Spinal cord (tissue), 10 donors: Measurements from ENCODE around the gene TRPV4. TPM values are rescaled to one million over a fixed set of nuclear protein-coding genes. Genes with fewer than 3 reads are reported as not detected.

Experiments used
- DNase-seq, 6 donors: peaks; one replicate each; pipeline versions ENCODE4 v3.0.0 to v3.0.0-alpha.2; 2013 to 2015; ENCODE audit warnings: low spot score in 6 of 6, low read depth in 4 of 6
- H3K27ac ChIP-seq: one replicate; pipeline ENCODE4 v1.5.1; 2013; ENCODE audit warnings: low read depth, low read length, control low read depth
- H3K27me3 ChIP-seq: one replicate; pipeline ENCODE4 v1.6.1; 2013; ENCODE audit warnings: low read length; ENCODE audit not compliant: control insufficient read depth, insufficient read depth
- H3K36me3 ChIP-seq: one replicate; pipeline ENCODE4 v1.6.1; 2013; ENCODE audit warnings: low read length; ENCODE audit not compliant: control insufficient read depth, insufficient read depth
- H3K4me1 ChIP-seq: one replicate; pipeline ENCODE4 v1.6.1; 2013; ENCODE audit warnings: low read length; ENCODE audit not compliant: control insufficient read depth, insufficient read depth
- H3K4me3 ChIP-seq: one replicate; pipeline ENCODE4 v1.5.1; 2013; ENCODE audit warnings: low read depth, low read length, control low read depth
- H3K9me3 ChIP-seq: one replicate; pipeline ENCODE4 v1.6.1; 2013; ENCODE audit warnings: low read length; ENCODE audit not compliant: control insufficient read depth, insufficient read depth
- WGBS: methylation state at CpG from one replicate; pipeline ENCODE4 v1.1.5; 2013; ENCODE audit warnings: missing lambda C conversion rate; ENCODE audit not compliant: insufficient coverage; 5-methylcytosine and 5-hydroxymethylcytosine counted together
- polyA plus RNA-seq, 2 donors: library from polyadenylated mRNA; unstranded; fragments of 120-200 nt; gene quantifications; one replicate each; pipeline ENCODE4 v1.2.1, GENCODE V29; 2013; ENCODE audit not compliant: insufficient read length in 2 of 2
- total RNA-seq, 2 donors: library from RNA; depleted of rRNA in 1 of 2; stranded (reverse); fragments of 120-200 nt in 1 of 2; fragments of >200 nt in 1 of 2; gene quantifications; one replicate each; pipeline versions ENCODE4 v1.2.3 to v1.2.4, GENCODE V29; 2013 to 2014
- donor health status: healthy.

Gene TRPV4
- total and polyA plus RNA-seq, 4 donors: 0.50 to 3.8 (median 0.89) TPM

DNA sequence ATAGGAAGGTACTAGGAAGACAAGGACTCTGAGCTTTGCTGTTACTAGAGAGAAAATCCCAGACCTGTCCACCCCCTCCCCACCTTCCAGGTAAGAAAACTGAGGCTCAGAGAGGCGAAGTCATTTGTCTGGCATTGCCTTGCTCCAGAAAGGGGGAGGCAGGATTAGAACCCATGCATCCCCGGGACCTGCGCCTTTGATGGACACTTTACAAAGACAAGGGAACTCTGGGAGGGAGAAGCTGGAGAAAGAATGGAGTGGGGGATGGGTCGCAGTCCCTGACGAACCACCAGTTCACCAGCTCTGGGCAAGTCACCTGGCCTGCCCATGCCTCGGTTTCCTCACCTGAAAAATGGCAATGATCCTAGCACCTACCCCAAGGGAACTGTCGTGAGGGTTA lies 10.8 kb downstream of the TRPV4 start:
- 67% methylated on average over 6 of the region's 7 CpGs for WGBS
- H3K4me1 ChIP-seq: peaks cover 10% of the 10 kb centered on the region
- no peak overlapping the region for H3K27ac ChIP-seq

DNA sequence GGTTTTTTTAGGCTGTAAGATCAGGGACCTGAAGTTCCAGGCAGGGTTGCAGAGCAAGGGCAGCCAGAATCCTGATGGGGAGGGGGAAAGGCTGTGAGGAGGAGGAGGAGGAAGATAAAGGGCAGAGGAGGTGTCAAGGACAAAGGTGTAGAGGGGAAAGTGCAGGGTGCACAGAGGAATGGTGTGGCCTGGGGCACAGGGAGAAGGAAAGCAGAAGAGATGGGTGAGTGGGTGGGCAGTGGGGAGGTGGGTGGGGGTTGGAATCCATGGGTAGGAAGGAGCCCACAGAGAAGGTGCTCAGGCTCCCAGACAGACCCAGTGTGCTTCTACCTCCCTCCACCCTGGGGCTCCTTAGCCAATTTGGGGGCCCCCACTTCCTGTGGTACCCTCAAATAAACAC lies 11.2 kb downstream of the TRPV4 start:
- no peak overlapping the region for H3K27ac ChIP-seq
- H3K4me3 ChIP-seq: no peak overlapping the region
- no peak for DNase-seq
- H3K27me3 ChIP-seq: peaks cover 2% of the 10 kb centered on the region
- peaks cover 10% of the 10 kb centered on the region for H3K4me1 ChIP-seq
- H3K36me3 ChIP-seq: no peaks in the 10 kb centered on the region
- H3K9me3 ChIP-seq: no peaks in the 10 kb centered on the region

More for the DNA sequence above, 10.8 kb downstream of the TRPV4 start:
- no peak for DNase-seq
- no peak overlapping the region for H3K4me3 ChIP-seq
- H3K9me3 ChIP-seq: no peaks in the 10 kb centered on the region
- H3K36me3 ChIP-seq: no peaks in the 10 kb centered on the region
- H3K27me3 ChIP-seq: peaks cover 2% of the 10 kb centered on the region

DNA sequence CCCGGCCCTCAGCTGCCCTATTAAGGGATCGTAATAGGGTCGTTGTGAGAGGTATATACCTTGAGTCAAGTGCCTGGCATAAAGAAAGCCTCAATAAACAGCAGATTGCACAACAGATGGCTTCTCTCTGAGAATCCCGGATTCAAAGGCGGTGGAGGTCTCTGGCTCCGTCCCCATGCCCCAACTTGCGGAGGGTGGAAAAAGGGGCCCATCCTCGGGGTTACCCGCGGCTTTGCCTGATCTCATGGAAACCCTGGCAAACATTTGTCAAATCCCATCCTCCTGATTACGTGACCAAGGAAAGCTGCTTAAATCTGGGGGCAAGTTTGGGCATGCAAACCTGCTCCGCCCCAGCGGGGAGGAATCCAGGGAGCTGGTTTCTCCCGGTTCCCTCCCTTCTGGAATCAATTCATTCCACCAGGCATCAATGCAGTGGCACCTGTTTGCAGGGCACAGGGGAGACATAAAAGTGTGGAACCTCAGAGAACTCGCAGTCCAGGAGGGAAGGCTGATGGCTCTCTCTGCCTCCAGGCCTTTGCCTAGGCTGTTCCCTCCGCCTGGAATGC lies 12.3 kb downstream of the TRPV4 start:
- H3K4me3 ChIP-seq: no peak overlapping the region
- no peaks in the 10 kb centered on the region for H3K36me3 ChIP-seq
- no peak overlapping the region for H3K27ac ChIP-seq
- 70% methylated on average over 15 of the region's 16 CpGs for WGBS
- H3K27me3 ChIP-seq: peaks cover 2% of the 10 kb centered on the region
- no peaks in the 10 kb centered on the region for H3K9me3 ChIP-seq
- peak in 2 of 6 donors; percentile 10 to 75 for DNase-seq
- peaks cover 10% of the 10 kb centered on the region for H3K4me1 ChIP-seq

DNA sequence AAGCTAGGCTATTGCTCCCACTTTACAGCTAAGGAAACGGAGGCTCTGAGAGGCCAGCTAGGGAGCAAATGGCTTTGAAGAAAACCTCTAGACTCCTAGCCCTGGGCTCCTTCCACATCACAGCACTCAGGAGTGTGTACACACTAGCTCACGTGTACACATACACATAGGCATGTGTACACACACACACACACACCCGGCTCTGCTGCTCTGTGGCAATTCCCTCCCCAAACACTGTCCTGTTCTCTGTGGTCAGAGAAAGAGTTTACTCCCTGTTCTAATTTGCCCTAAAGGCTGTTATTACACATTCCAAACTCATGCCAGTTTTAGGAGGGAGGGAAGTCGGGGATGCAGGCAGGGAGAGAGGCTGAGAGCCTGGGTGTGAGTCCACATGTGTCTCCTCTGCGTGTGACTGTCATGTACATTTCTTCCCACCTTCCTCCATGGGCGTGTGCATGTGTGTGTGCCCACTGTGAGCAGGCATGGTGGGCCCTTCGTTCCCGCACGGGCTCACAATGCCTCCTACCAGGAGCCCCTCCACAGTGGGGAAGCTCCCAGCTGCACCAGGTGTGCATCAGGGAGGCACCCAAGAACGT lies 14.2 kb downstream of the TRPV4 start:
- no peak for DNase-seq
- Histone ChIP-seq H3K9me3 (no peaks in the 10 kb centered on the region), H3K27ac (no peak overlapping the region), H3K4me3 (no peak overlapping the region), H3K4me1 (peaks cover 14% of the 10 kb centered on the region), H3K27me3 (peaks cover 2% of the 10 kb centered on the region), H3K36me3 (no peaks in the 10 kb centered on the region)
- 57% methylated on average over 9 of the region's 10 CpGs for WGBS

DNA sequence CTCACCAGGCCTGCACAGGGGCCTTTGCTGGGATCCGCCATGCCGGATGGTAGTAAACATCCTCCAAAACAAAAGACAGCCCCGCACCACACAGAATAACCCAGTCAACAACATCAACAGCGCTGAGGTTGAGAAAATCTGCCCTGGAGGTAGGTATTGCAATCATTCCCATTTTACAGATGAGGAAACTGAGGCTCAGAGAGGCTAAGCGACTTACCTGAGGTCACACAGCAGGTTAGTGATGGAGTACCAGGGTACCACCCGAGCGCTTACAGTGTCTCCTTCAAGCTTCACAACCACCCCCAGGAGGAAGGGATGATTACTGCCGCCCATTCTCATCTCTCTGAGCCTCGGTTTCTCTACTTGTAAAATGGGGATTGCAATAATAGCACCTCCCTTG lies 14.9 kb downstream of the TRPV4 start:
- DNase-seq: no peak
- Histone ChIP-seq H3K4me3 (no peak overlapping the region), H3K27me3 (peaks cover 2% of the 10 kb centered on the region), H3K4me1 (peaks cover 13% of the 10 kb centered on the region), H3K27ac (no peak overlapping the region), H3K36me3 (no peaks in the 10 kb centered on the region), H3K9me3 (no peaks in the 10 kb centered on the region)
- WGBS: 100% methylated on average over 1 of the region's 9 CpGs

DNA sequence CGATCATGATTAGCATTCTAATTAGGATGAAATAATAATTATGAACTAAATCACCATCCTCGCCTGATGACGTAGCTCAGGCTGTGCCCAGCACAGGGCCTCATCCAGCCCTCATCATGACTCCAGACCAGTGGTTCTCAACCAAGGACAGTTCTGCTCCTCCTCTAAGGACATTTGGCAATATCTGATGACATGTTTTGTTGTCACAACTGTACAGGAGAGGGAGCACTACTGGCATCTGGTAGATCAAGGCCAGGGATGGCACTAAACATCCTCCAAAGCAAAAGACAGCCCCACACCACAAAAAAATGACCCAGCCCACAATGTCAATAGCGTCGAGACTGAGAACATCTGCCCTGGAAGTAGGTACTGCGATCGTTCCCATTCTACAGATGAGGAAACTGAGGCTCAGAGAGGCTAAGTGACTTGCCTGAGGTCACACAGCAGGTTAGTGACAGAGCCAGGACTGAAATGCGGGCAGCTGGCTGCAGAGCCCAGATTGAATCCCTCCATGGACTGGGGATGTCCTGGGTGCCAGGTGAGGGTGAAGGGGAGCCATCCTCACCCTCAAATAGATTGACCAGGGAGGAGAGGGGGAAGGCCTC lies 15.5 kb downstream of the TRPV4 start:
- no peak overlapping the region for H3K4me3 ChIP-seq
- no peaks in the 10 kb centered on the region for H3K36me3 ChIP-seq
- DNase-seq: no peak
- H3K27me3 ChIP-seq: peaks cover 2% of the 10 kb centered on the region
- 88% methylated on average over 5 of the region's 8 CpGs for WGBS
- no peak overlapping the region for H3K27ac ChIP-seq
- no peaks in the 10 kb centered on the region for H3K9me3 ChIP-seq
- peaks cover 7% of the 10 kb centered on the region for H3K4me1 ChIP-seq

DNA sequence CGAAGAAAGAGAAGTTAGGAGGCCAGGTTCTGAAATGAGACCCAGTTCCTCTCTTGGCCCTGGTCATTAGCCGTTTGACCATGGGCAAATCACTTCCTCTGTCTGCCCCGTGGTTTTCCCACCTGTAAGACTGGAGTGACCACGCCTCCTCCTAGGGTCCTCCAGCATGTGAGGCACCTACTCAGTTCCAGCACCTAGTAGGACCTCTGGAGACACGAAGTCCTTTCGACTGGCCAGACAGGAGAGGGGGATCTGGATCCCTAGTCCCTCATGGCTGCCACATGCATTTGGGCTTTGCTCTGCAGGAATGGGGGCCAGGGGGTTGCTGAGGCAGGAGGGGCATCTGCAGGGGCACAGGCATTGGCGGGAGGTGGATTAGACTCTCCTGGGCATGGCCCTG lies 16.3 kb downstream of the TRPV4 start:
- no peak for DNase-seq
- 93% methylated on average over 7 of the region's 7 CpGs for WGBS
- Histone ChIP-seq H3K27ac (no peak overlapping the region), H3K27me3 (peaks cover 2% of the 10 kb centered on the region), H3K4me1 (peaks cover 4% of the 10 kb centered on the region), H3K9me3 (no peaks in the 10 kb centered on the region), H3K36me3 (no peaks in the 10 kb centered on the region), H3K4me3 (no peak overlapping the region)

DNA sequence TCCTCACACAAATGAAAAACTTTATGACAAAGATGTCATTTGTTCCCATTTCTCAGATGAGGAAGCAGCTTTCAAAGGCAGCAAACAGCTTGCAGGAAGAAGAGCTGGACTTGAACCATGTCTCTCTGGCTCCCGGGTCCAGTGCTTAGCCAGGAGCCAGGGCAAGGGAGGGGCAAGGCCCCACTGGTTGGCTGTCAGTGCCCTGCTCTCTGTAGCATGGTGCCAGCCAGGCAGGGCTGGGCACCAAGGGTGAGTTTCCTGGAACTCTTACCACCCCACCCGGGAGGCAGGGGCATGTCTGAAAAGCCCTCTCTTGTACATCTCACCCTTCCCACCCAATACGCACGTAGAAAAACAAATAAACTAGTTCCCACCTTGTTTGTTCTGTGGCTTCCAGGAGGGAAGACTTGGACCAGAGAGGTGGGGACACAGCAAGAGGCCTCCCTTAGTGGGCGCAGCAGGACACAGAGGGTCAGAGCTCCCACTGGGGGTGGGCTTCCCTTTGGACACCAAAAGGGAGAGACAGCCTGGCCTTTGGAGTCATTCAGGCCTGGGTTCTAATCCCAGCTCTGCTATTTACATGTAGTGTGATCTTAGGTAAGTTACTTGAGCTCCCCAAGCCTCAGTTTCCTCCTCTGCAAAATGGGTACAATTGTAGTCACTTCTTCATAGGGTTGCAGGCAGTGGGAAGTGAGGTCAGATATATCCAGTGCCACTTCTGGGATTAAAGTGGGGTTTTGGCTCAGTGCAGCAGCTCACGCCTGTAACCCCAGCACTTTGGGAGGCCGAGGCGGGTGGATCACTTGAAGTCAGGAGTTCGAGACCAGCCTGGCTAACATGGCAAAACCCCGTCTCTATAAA lies 17.2 kb downstream of the TRPV4 start:
- peaks cover 4% of the 10 kb centered on the region for H3K4me1 ChIP-seq
- peaks cover 2% of the 10 kb centered on the region for H3K27me3 ChIP-seq
- H3K9me3 ChIP-seq: no peaks in the 10 kb centered on the region
- no peaks in the 10 kb centered on the region for H3K36me3 ChIP-seq
- 78% methylated on average over 5 of the region's 10 CpGs for WGBS
- no peak overlapping the region for H3K4me3 ChIP-seq
- no peak for DNase-seq
- H3K27ac ChIP-seq: no peak overlapping the region

DNA sequence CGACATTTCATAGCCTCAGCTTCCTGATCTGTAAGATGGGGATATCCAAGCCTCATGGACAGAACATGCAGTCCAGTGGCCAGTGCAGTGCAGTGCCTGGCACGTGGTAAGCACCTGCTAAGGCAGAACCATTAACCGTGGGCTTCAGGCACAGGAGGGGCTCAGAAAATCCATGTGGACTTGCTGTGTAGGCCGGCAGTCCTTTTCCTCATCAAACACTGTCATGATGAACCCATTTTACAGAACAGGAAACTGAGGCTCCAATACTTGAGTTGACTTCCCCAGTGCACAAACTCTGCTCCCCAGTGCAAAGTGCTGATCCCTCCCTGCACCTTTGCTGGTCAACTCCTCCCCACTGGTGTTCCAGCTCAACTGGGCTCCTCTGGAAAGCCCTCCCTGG lies 18.0 kb downstream of the TRPV4 start:
- WGBS: 82% methylated on average over 4 of the region's 4 CpGs
- Histone ChIP-seq H3K36me3 (no peaks in the 10 kb centered on the region), H3K9me3 (no peaks in the 10 kb centered on the region), H3K4me3 (no peak overlapping the region), H3K27ac (no peak overlapping the region), H3K27me3 (peaks cover 2% of the 10 kb centered on the region), H3K4me1 (peaks cover 4% of the 10 kb centered on the region)
- DNase-seq: no peak
